ENCODE measurements around the gene RBMY1A1. TPM values are rescaled to one million over a fixed set of nuclear protein-coding genes. Genes with fewer than 3 reads are reported as not detected.
"Not testable (repeated sequence)": the region's sequence is repeated elsewhere in the genome, so short reads cannot be mapped to it uniquely, and the experiment has no call there.

The RBMY1A1 gene
- 10 to 100 TPM; 16.3 to 18.0 TPM for total RNA-seq
- polyA plus RNA-seq (ENCODE audit: insufficient read depth, low read depth, low replicate concordance) = 11.7 TPM
- long read RNA-seq, donor 1, partial matches to known transcripts = 0 of 1 reads
- long read RNA-seq, donor 1, other reads (novel, unspliced or antisense) = 0 of 1 reads
- long read RNA-seq, donor 2 = 0 reads

GRCh38 chrY:21534579-21534978 lies at the start of gene RBMY1A1:
Gene RBMY1A1 (plus strand): TSS chrY:21534879. CDS start chrY:21536892, 2,013 bp downstream.
- H3K4me3 ChIP-seq; H3K9me3 ChIP-seq; H3K27me3 ChIP-seq; DNase-seq; H3K27ac ChIP-seq; H3K36me3 ChIP-seq (ENCODE audit: low read depth, missing control alignments); H3K4me1 ChIP-seq; intact Hi-C loops (cut with DNase I; ENCODE audit: low total_unique reads): not testable (repeated sequence)
- no CpG with 5 or more reads among the region's 28 CpGs for WGBS, 2 donors

GRCh38 chrY:21511038-21511437 lies 23.6 kb upstream of the RBMY1A1 start, which contains the start of gene RBMY1B:
Gene RBMY1B (plus strand): TSS chrY:21511338. CDS start chrY:21513351, 2,013 bp downstream.
- H3K4me1 ChIP-seq; H3K36me3 ChIP-seq (ENCODE audit: low read depth, missing control alignments); H3K9me3 ChIP-seq; H3K27ac ChIP-seq; H3K4me3 ChIP-seq; H3K27me3 ChIP-seq; intact Hi-C loops (cut with DNase I; ENCODE audit: low total_unique reads); DNase-seq: not testable (repeated sequence)
- WGBS, 2 donors = no CpG with 5 or more reads among the region's 28 CpGs

DNA sequence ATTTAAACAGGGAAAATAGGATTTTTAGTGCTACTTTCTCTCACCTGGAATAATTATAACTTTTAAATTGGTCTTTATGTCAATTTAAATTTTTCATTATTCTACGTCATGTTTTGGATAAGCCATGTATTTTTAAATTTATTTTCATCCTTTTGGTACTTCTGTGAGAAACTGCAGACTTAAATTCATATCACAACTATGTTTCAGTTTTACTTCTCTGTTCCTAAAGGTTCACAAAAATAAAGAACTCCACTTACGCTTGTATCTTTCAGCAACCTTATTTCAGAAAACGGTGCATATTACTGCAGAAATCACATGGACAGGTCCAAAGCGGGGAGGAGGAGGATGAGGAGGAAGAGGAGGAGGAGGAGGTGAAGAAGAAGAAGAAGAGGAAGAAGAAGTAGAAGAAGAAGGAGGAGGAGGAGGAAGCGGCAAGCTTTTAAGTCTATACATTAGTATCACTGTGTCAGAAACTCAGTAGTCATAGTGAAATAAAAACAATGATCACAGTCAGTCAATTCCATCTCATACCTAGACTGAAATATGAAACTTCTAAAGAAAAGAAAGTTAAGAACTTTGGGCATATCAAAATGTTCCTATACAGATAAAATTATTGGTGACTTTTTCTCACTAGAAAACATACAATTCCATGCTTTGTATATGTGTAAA lies 24.8 kb downstream of the RBMY1A1 start:
- intact Hi-C loops (cut with DNase I; ENCODE audit: low total_unique reads) = not testable (repeated sequence)

DNA sequence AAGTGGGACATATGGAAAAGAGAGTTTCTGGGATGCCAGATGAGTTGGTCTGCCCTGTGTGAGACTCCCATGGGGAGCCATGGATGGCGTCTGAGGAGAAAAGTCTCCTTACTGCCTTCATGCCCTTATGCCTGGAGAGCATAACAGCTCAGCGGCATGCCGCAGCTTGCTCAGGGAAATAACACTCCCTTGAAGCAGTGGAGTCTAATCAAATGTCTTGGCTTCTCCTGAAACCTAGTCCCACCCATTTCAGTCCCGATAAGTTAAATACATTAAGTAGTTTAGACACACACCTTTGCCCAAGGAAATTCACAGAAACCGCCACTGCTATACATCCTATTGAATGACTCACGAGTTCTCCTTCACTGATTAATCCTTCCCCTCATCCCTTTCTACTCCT lies 50.8 kb downstream of the RBMY1A1 start:
- Histone ChIP-seq H3K36me3 (ENCODE audit: low read depth, missing control alignments) (no peaks in the 10 kb centered on the region), H3K4me1 (no peaks in the 10 kb centered on the region), H3K4me3 (no peak overlapping the region), H3K27ac (no peak overlapping the region), H3K27me3 (no peaks in the 10 kb centered on the region), H3K9me3 (no peaks in the 10 kb centered on the region)
- TF ChIP-seq POLR2A (IDR thresholded peaks at IDR 0.05) (no peak), CTCF (IDR thresholded peaks at IDR 0.05) (no peak)
- no peak for DNase-seq
- intact Hi-C loops (cut with DNase I; ENCODE audit: low total_unique reads) = no loop called here
- 66 to 77% methylated on average over 6 of the region's 6 CpGs for WGBS, 2 donors

More for the DNA sequence above, 24.8 kb downstream of the RBMY1A1 start:
- H3K27me3 ChIP-seq; DNase-seq; H3K27ac ChIP-seq; H3K36me3 ChIP-seq (ENCODE audit: low read depth, missing control alignments); H3K4me1 ChIP-seq; H3K4me3 ChIP-seq; H3K9me3 ChIP-seq: not testable (repeated sequence)
- WGBS, 2 donors = no CpG with 5 or more reads among the region's 5 CpGs

GRCh38 chrY:21586454-21586853 lies 51.8 kb downstream of the RBMY1A1 start:
- H3K27me3 ChIP-seq; H3K4me3 ChIP-seq; DNase-seq; H3K4me1 ChIP-seq; H3K27ac ChIP-seq; intact Hi-C loops (cut with DNase I; ENCODE audit: low total_unique reads); H3K9me3 ChIP-seq; H3K36me3 ChIP-seq (ENCODE audit: low read depth, missing control alignments): not testable (repeated sequence)
- WGBS, 2 donors = 72 to 82% methylated on average over 5 to 6 of the region's 6 CpGs

- no peak overlapping the region for H3K27ac ChIP-seq
- H3K9me3 ChIP-seq = no peaks in the 10 kb centered on the region
- WGBS, 2 donors = 73 to 78% methylated on average over 6 of the region's 6 CpGs
- H3K27me3 ChIP-seq = no peaks in the 10 kb centered on the region
- intact Hi-C loops (cut with DNase I; ENCODE audit: low total_unique reads) = no loop called here
- no peak overlapping the region for H3K4me3 ChIP-seq
- no peaks in the 10 kb centered on the region for H3K36me3 ChIP-seq (ENCODE audit: low read depth, missing control alignments)
- no peak for TF ChIP-seq POLR2A (IDR thresholded peaks at IDR 0.05)
- DNase-seq = no peak
- H3K4me1 ChIP-seq = no peaks in the 10 kb centered on the region
Measured at GRCh38 chrY:21592059-21592458, 57.4 kb downstream of the RBMY1A1 start.

GRCh38 chrY:21596287-21596686 lies 61.6 kb downstream of the RBMY1A1 start:
- H3K4me1 ChIP-seq; intact Hi-C loops (cut with DNase I; ENCODE audit: low total_unique reads); H3K27ac ChIP-seq; H3K36me3 ChIP-seq (ENCODE audit: low read depth, missing control alignments); H3K27me3 ChIP-seq; H3K4me3 ChIP-seq; H3K9me3 ChIP-seq: not testable (repeated sequence)
- DNase-seq = peak; percentile 14
- WGBS, 2 donors = 76% methylated on average over 12 of the region's 16 CpGs; no CpG with 5 or more reads in 1 of the 2 donors

Other genes starting within 250 kb of the RBMY1A1 start
- gene RBMY1B, start 23.5 kb upstream of the RBMY1A1 start, total RNA-seq = under 1 TPM in 1 of 2 donors, not detected in 1; 0.37 TPM
- gene RBMY1B, start 23.5 kb upstream of the RBMY1A1 start, polyA plus RNA-seq (ENCODE audit: insufficient read depth, low read depth, low replicate concordance) = 1.3 TPM